Sigmoid colon (tissue), 4 donors: ENCODE data around the gene CDK14.

Experiments used
- CTCF ChIP-seq, 4 experiments: fragments of 450-650 bp in 3 of 4; fragments of 200-600 bp in 1 of 4; IDR thresholded peaks; one replicate each; pipeline ENCODE4 v1.5.1; 2016 to 2019; ENCODE audit warnings: antibody characterized with exemption in 4 of 4, mild to moderate bottlenecking in 3 of 4, moderate library complexity in 2 of 4
- EP300 ChIP-seq, 4 donors: sonication (generic); formaldehyde crosslinking; IDR thresholded peaks; one replicate each; pipeline ENCODE4 v1.6.1; 2017; ENCODE audit warnings: antibody characterized with exemption in 4 of 4
- POLR2A ChIP-seq, 2 donors: fragments of 450-650 bp; IDR thresholded peaks; one replicate each; pipeline ENCODE4 v1.6.1; 2016; ENCODE audit warnings: antibody characterized with exemption in 2 of 2, mild to moderate bottlenecking in 2 of 2, moderate library complexity in 2 of 2
- POLR2AphosphoS5 ChIP-seq, 4 donors: sonication (generic); formaldehyde crosslinking; IDR thresholded peaks; one replicate each; pipeline ENCODE4 v1.6.1; 2017; ENCODE audit warnings: antibody characterized with exemption in 4 of 4

GRCh38 chr7:90749774-90750173, 153.7 kb downstream of the CDK14 start:
- TF ChIP-seq POLR2A (IDR thresholded peaks at IDR 0.05) = no peak
- no peak for TF ChIP-seq POLR2AphosphoS5 (IDR thresholded peaks at IDR 0.05)
- no peak for TF ChIP-seq CTCF (IDR thresholded peaks at IDR 0.05)
- TF ChIP-seq EP300 (IDR thresholded peaks at IDR 0.05) = no peak
